ENCODE data around the gene TENM3. TPM values are rescaled to one million over a fixed set of nuclear protein-coding genes. Genes with fewer than 3 reads are reported as not detected.

The TENM3 gene
- polyA plus RNA-seq, 1 donor: 17.7 TPM

DNA sequence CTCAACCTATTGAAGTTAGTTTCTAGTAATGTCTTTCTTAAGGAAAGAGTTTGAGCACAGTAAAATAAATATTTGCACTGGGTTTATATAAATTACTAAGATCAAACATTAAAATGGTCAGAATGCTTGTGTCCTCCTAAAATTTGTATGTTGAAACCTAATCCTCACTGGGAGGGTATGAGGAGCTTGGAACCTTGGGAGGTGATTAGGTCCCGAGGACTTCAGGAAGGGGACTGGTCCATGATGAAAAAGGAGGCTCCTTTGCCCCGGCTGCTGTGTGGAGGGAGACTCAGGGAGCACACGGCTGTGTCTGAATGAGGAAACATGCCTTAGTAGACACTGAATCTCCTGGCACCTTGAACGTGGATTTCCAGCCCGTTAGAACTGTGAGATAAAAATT is 221.9 kb downstream of the TENM3 start:
- DNase-seq: no peak

DNA sequence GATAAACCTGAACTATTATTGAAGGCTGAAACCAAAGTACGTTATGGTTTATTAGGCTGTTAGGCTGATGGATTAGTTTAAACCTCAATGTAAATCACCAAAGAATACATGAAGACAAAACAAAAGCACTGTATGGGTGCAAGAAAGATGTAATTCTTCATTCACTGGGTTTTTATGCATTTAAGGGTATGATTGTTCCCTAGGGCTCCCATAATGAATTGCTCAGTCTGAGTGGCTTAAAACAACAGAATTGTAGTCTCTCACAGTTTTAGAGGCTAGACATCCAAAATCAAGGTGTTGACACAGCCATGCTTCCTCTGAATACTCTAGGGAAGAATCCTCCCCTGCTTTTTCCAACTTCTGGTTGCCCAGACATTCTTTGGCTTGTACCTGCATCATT is 222.8 kb downstream of the TENM3 start:
- DNase-seq: no peak

DNA sequence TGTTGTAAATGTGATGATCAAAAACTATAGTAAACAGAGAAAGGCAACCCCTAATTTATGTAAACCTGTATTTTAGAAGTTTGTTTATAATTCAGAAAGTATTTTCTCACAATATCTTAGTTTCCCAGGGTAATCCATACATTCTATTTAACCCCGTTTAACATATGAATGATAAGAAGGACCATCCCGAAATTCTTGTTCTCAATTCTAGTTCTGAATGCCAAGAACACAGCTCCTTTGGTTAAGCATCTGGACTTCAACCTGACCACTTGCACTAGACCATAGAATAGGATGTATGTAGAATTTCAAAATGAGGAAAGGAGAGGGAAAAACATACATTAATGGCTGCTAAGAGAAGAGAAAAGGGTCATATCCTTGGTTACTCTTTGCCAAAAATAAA is 227.0 kb downstream of the TENM3 start:
- no peak for DNase-seq

DNA sequence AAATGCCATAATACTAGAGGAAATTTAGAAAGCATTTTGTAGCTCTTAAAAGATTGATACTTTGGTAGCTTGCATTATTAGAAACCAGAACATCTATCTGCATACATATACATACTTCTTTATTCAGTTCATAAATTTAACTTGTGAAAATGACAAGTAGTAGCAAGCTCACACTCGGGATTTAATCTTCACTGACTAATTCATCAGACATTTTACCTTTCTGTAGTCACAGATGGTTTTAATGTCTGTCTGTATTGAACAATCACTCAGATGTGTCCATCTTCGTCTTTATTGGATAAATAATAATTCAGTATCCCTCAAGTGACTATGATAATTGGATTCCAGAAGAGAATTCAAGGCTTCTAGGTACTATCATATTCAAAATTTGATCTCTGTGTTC is 232.3 kb downstream of the TENM3 start:
- no peak for DNase-seq

DNA sequence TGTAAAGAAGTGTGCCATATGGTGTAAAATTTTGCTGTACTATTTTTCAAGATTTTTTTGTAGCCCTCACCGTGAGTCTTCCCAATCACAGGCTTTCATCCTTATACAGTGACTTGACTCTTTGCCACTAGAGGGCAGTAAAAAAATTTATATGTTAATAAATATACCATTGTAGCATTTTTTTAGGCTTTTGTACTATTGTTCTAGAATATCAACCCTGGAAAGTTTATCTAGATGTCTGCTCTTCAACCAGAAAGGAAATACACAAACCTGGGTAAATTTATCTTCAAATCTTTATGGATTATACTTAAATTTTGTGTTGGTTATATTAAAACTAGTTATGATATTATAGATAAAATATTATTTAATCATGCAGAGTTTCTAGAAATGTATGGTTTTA is 235.3 kb downstream of the TENM3 start:
- DNase-seq: no peak

DNA sequence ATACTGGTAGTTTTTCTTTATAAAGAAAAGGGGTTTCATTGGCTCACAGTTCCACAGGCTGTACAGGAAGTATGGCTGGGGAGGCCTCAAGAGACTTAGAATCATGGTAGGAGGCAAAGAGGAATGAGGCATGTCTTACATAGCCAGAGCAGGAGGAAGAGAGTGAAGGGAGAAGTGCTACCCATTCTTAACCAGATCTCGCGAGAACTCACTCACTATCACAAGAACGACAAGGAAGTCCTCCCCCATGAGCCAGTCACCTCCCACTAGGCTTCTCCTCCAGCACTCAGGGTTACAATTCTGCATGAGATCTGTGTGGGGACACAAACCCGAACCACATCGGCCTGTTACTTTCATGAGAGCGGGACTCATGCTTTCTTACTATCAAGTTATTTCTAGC is 240.5 kb downstream of the TENM3 start:
- no peak for DNase-seq

DNA sequence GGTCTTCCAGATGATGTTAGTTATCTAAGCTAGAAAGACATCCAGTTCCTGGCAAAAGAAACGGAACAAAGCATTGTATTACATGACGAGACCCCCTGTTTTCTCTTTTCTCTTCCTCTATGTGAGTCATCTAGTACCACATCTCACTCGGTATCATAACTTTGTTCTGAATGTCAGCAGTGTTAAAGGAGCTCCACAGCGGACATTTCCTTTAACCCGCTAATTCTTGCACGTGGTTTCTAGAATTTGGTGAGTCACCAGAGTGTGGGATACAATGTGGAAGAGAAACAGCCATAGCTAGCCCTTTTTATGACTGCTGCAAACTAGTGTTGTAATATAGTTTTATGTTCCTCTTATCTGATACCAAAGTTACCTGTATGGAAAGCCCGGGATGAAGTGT is 243.7 kb downstream of the TENM3 start:
- no peak for DNase-seq

DNA sequence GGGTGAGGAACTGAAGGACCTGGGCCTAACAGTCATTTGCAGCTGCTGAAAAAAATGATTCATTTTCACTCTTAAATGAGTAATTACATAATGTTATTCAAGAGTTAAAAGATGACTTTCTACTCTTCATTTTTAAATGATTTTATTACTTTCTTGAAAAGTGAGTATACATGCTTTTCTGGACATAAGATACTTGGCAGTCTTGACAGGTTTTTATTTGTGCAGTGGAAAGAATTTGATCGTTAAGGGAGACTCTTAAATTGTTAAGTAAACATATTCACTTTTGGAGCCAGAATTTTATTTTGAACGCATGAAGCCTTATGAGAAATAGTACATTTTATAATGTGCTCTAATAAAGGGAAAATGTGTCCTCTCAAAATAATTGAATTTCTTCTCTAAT is 245.7 kb downstream of the TENM3 start:
- no peak for DNase-seq

DNA sequence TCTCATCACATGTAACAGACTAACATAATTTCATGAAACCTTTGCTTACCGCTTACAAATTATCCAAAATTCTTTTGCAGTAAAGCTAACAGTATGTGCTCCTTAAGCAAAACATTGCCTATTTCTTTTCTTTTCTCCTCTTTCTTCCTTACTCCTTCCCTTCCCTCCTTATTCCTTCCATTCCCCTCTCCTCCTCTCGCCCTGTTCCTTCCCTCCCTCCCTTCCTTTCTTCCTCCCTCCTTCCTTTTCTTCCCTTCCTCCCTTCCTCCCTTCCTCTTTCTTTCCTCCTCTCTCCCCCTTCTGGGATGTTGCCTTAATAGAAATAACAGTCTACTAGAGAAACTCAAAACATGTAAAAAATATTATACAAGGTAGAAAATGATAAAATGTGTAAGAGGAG is 246.4 kb downstream of the TENM3 start:
- DNase-seq: no peak

DNA sequence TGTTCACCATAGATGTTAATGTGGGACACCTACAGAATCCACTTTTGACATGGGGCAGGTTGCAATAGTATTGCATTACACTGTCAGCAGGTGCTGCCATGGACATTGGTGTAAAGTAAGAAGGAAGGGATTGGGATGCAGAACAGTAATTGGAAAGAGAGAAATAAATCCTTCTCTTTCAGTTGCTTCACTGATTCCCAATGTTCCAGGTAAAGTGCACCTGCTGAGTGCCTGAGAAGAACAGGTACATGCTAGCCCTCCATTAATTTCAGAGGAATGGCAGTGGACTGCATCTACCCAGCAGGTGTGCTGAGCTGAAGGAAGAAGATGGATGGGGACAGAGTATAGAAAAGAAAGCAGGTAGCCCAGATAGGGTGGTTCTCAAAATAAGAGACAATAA is 248.5 kb downstream of the TENM3 start:
- DNase-seq: no peak

DNA sequence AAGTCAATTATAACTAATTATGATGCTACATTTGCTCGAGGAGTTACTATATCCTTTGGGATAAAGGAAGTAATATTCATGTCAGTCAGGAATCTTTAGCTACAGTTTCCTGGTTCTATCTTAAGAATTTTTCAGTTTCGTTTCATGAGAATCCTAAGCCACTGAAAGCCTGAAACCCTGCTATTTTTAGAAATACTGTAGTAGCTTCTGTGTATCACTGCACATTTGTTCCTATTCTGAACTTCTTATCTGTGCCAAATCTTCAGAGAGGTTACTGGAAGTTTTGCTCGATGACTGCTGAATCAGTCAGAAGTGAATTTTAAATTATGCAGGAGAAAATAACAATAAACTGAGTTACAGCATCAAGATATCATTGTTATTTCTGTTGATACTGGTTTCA is 249.2 kb downstream of the TENM3 start:
- peak; percentile 24 for DNase-seq

DNA sequence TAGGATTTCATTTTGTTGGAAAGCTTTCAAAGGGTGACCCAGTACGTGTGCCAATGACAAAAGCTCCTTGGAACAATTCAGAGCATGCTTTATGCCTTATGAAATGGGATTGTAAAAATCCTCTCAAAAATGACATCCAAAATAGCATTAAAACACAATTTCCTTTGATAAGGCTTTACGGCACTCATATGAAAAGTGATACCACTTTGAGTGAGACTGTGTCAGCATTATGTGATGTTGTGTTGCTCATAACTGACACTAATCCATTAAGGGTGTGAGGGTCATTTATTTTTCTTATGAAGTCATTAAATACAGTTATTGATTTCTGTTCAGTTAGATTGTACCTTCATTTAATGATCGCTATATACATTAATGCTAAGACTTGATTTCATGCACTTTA is 250.2 kb downstream of the TENM3 start:
- DNase-seq: no peak

DNA sequence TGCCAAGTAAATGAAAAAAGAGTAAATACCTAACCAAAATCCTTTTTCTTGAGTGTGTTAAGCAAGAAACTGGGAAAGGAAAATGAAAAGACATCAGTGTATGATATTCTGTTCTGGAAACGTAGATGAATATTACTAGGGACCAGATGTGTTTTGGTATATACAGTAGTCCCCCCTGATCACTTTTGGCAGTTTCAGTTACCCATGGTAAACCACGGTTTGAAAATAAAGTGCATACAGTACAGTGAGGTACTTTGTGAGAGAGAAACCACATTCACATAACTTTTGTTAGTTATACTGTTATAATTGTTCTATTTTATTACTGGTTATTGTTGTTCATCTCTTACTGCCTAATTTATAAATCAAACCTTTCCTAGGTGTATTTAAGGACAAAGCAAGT is 250.9 kb downstream of the TENM3 start:
- no peak for DNase-seq

DNA sequence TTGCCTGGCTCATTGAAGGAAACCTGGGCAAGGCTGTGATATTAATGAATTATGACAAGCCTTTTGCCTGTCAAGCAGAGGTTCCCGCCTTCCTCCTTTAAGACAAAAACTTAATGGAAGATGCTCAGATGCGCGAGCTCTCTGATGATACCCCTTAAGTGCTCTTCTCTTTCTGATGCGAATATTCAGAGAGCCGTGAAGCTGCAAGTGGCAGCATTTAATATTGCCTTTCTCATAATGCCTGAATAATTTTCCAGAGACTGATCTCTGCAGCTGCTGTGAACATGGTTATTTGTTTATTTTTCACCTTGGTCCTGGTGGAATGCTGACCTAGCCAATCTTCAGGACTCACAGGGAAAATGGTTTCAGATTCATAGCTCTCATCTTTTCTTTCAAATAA is 251.8 kb downstream of the TENM3 start:
- no peak for DNase-seq

DNA sequence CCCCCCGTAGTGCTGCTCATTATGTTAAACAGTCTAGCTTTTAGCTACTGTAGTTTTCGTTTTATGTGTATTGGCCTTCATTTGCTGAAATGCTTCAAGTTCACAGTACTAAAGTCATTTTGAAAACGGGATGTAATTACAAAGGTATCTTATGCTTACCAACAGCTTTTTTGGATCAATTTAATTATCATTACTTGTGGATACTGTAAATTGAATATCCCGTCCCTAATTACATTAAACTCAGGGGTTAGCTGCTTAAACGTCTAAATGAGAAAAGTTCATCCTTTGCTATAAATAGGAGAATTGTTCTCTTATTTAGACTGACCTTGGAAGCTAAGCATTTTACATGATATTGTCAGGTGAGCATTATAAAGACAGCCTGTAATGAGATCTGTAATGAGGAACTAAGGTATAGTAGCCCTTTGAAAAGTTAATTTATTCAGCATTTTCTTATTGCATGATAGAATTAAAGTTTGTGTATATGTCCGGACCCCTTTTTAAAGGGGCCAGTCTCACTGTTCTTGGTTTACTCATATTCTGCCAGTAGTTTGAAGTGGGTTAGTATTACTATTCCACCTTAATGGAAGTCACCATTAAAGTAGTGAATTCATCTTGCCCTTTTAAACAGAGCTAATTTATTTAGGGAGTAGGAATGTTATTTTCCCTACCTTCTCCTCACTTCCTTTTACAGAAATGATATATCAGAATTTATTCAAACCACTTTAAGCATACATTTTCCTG is 252.6 kb downstream of the TENM3 start:
- no peak for DNase-seq

DNA sequence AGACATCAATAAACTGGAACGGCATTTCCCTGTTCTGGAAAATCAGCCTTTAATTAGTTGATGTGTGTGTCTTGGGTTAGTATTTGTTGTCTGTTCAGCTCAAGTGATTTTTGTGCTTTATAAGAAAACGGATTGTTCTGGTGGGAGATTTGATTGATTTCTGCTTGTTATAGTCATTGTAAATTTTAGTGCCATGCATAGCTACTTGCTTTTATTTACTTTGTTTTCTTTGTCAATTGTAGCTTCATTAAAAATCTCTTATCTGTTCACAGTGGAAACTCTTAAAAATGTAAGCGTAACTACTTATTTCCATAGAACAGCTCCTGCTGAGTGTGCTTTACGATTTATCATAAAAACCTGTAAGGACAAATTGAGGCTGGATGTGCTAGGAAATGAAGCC is 253.2 kb downstream of the TENM3 start:
- no peak for DNase-seq

DNA sequence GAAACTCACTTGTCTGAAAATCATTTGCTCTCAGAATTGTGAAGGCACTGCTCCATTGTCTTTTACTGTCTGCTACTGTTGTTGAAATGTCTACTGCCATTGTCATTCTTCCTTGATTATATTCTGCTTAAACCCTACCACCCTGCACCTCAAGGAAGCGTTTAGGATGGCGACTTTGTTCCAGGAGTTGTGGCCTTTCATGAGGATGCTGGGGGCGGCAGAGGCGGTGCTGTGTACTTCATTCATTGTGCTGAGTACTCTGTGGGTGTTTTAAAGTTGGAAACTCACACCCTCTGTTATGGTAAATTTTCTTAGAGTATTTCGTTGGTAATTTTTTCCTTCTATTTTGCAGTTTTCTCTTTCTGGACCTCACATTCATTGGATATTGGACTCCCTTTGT is 258.9 kb downstream of the TENM3 start:
- DNase-seq: no peak

DNA sequence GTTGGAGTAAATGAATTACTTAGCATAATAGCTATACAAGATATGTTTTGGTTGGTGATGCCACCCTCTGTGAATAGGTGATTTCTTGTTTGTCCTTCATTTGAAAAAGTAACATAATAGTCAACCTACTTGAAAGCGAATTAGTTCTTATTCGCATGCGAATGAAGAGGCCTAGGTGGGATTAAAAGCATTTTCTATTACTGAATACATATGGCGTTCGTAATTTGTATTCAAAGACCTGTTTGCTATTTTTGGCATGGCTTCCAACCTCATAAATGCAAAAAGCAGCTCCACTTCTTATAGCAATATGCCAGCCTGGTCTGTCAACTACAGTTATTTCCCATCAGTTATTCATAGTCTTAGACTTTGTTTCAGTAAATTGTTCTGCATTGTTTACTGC is 261.3 kb downstream of the TENM3 start:
- no peak for DNase-seq

DNA sequence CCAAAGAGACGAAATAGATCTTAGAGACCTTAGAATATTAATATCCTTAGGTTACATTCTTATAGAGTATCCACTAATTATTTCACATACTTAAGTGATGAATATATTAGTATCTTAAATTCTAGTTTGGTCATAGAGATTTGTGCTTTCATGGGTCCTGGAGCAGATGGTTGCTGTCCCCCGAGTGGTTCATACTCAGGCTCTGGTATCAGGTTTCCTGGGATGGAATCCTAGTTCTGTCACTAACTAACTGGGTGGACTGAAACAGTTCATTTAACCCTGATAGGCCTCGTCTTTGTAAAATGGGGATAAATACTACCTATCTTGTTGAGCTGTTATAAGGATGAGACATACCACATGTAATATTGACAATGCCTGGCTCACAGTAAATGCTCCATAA is 264.6 kb downstream of the TENM3 start:
- DNase-seq: no peak

DNA sequence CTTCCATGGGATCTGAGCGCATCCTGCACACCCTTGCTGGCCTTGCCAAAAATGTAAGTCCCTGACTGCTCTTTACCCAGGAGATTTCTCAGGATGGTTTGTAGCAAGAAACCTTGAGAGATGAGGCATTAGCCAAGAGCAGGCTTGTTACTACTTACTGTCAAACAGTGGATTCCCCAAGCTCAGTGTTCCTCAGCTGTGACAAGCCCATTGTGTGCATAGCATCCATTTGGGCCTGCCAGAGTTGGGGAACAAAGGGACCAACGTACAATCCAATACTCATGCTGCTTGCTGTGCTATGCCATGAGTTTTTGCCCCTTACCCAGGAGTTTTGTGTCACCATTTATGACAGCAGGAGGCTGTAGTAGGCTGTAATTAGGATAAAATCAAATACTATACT is 267.6 kb downstream of the TENM3 start:
- no peak for DNase-seq

DNA sequence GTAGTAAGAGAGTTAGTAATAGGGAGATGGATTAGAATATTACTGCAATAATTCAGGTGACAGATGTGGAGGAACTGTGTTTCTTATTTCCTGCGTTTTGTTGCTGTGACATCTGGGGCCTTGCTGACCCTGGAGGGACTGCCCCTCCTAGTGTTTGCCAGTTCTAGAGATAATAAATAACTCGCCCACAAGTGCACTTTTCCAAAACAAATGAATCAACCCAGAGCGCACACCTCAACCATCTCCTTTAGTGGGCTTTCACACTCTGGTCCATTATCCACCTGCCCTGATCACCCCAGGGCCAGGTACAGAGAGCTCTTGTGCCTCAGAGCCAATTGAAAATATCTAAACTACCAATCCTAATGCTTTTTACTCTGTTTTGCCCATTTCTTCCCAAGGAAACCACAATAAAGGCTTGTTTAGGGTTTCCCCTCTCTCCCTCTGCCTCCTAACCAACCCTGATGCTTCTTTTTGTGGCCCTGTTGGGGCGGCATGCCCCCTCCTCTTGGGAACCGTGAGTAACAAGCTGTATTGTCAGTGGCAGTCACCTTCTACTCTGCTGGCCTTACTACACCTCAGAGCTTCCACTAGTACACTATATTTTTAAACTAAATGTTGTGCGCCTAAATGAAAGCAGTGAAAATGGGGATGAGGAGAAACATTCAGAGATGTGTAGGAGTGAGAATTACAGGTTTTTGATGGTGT is 270.5 kb downstream of the TENM3 start:
- DNase-seq: no peak

DNA sequence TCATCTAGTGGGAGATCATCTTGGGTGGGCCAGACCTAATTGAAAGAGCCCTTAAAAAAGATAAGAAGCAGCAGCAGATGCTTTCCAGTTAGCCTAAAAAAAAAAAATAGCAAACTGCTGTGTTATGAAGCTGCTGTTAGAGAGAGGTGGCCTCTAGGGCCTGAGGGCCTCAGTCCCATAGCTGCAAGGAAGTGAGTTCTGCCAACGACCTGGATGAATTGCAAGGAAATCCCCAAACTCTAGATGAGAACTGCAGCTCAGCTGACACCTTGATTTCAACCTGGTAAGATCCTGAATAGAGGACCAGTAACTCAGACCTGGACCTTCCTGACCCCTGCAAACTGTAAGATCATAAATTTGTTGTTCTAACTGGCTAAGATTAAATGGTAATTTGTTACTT is 275.2 kb downstream of the TENM3 start:
- DNase-seq: no peak

DNA sequence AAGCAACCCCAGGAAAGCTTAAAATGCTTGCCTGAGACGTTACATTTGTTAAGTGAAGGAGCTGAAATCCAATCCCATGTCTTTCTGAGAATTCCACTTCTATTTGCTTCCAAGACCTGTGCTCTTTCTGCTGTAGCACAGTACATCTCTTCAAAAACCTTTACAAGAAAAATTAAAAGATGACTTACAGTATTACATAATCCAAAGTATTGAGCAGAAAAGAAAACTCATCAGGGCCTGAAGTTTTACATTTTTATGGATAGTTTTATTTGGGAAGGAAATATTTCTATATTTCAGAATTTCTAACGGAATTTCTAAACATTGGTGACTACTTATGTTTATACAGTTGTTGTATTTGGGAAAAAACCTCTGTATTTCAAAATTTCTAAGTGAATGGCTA is 276.3 kb downstream of the TENM3 start:
- DNase-seq: no peak

DNA sequence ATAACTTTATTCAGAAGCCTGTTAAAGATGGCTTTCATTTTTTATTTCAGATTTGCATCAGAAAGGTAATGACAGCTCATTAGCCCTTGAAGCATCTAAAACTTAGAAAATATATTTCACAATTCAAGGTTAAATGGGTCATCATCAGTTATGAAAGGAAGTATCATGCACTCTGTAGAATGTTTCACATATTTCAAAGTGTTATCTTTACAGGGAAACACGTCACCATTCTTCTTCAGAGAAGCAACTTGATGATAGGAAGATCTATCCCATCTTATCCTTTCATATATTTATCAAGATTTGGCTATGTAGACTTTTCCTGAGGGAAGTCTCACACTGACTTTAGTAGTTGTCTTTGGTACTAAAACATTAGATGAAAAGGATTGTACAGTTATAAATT is 277.8 kb downstream of the TENM3 start:
- no peak for DNase-seq

DNA sequence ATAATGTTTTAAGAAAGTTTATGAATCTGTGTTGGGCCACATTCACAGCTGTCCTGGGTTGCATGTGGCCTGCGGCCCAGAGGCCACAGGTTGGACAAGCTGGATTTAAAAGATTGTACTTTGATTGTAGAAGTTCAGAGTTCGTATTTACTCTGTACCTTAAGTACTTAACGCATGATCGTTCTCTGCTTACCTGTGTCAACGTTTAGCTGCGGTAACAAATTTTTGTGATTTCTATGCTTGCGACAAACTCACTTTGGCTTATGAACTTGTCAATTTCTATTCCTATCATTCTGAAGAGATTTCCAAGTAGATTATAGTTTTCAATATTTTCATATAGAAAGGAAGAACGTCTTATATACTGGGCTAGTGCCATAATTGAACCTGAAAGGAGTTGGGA is 285.6 kb downstream of the TENM3 start:
- no peak for DNase-seq
